ENCODE measurements around the gene RBBP8NL.

The RBBP8NL gene, protein sequence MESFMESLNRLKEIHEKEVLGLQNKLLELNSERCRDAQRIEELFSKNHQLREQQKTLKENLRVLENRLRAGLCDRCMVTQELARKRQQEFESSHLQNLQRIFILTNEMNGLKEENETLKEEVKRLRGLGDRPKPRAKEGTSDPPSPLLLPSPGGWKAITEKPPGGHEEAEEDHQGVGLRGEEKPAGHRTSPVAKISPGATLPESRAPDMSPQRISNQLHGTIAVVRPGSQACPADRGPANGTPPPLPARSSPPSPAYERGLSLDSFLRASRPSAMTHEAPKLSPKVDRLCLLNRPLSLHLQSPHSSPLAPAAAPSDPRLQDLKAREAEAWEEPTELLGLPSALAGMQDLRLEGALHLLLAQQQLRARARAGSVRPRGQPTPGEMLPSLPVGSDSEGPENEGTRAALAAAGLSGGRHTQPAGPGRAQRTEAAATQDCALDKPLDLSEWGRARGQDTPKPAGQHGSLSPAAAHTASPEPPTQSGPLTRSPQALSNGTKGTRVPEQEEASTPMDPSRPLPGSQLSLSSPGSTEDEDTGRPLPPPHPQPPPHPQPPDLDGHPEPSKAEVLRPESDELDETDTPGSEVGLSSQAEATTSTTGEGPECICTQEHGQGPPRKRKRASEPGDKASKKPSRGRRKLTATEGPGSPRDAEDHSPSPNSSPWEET

DNA sequence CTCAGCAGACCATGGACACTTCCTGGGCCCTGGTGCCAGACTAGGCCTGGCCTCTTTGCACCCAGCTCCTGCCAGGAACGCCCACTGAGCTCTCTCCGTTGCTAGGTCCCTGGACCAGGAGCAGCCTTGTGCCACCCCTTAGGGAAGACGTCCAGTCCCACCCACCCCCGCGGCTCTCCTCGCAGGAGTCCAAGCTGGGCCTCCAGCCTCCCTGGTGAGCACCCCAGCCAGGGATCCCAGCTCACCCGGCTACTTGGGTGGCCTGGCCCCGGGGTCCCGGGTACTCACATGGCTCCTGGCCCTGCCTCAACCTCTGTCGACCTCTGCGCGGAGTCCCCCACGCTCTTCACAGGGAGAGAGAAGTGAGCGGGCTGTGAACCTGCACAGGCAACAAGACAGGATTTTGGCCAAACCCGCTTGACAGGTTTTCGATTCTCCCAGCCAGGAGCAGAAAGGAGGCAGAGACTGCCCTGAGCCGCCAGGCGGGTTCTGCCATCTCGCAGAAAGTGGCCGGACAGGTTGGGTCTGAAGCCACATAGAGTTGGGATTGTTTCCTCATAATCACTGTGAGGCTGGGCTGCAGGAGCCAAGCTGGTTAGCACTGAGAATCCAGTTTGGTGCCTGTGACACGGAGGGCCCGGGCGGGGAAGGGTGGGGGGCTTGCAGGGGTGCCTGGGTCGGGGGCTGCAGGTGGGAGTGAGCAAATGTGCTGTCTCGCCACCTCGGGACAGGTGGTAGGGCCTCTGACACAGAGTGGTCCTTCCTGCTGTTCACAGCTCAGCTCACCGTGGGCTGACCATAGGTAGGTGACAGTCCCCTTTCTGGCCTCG lies at the start of gene RBBP8NL:
RBBP8NL (minus strand) TSS at position 368 of the 830 bp plus-strand sequence. CDS start 7,892 bp downstream, outside the sequence.
- intact Hi-C loops (cut with DNase I): no loop called here
- DNase-seq: no peak

DNA sequence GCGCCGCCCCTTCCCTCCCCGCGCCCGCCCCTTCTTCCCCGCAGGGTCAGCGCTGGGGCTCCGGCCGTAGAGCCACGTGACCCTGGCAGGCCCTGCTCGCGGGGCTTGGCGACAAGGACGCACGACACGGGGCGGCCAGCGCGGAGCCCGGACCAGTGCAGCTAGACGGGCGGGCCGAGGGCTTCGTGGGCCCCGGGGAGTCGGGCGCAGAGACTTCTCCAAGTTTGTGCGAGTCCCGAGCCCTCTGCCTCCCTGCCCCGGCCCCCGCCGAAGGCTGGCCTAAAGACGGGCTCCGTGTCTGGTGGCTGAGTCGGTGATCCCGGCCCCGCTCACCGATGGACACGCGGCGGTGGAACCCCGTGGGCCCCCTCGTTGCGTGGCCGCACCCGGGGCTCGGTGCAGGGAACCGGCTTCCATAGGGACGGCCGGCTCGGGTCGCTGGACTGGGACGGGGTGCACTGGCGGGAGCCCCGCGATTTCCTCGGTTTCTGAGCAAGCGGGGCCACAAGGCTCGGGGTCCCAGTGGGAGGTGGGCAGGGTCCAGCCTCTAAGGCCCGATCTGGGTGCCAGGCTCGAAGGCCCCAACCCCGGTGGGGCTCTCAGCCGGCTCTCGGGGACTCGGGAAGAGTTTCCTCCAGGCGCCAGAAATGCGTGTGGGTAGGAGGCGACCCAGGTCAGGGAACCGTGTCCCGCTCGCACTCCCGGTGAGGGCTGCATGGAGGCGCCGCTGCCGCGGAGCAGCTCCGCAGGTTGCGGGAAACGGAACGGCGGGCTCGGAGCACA lies 48.9 kb upstream of the RBBP8NL start:
- intact Hi-C loops (cut with DNase I): no loop called here
- DNase-seq: no peak

DNA sequence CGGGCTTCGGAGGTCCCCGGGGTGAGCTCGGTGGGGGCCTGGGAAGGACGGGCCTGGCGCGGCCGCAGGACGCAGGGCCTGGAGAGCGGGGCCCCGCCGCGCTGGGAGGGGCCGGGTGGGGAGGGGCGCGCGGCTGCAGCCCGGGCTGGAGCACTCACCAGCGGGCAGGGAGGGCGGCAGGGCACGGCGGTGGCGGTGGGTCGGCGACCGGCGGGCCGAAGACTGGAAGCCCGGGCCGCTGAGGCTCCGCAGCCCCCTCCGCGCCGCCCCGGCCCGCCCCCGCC lies 48.4 kb upstream of the RBBP8NL start, which contains the start of gene GATA5:
GATA5 (minus strand) TSS at position 224 of the 284 bp plus-strand sequence. CDS start 474 bp downstream, outside the sequence.
- intact Hi-C loops (cut with DNase I): no loop called here
- no peak for DNase-seq

DNA sequence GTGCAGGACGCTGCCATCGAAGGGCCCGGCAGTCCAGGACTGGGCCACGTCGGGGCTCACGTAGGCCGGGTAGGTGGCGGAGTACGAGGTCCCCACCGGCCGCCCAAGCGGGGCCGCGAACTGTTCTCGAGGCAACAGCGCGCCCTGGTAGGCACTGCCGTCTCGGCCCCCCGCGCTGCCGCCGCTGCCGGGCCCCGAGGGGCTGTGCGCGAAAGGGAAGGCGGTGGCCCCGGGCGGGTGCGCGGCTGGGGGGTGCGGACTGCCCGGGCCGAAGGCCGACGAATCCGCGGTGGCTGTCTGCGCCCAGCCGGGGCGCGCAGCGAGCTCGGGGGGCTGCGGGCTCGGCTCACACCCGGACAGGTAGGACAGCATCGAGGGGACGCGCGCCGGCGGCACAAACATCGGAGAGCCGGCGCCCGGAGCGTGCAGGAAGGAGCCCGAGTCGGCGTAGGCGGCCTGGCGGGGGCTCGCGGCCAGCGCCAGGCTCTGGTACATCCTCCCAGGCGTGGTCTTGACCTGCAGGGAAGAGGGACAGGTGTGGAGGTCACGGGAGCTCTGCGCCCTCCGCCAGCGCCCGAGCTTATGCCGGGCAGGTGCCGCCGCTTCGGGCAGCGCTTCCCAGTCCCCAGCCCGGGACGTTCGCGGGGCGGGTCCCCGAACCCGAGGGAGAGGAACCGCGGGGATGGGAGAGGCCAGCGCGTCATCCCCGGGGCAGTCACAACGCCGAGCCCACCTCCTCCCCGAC lies 47.9 kb upstream of the RBBP8NL start:
- intact Hi-C loops (cut with DNase I): no loop called here
- no peak for DNase-seq

DNA sequence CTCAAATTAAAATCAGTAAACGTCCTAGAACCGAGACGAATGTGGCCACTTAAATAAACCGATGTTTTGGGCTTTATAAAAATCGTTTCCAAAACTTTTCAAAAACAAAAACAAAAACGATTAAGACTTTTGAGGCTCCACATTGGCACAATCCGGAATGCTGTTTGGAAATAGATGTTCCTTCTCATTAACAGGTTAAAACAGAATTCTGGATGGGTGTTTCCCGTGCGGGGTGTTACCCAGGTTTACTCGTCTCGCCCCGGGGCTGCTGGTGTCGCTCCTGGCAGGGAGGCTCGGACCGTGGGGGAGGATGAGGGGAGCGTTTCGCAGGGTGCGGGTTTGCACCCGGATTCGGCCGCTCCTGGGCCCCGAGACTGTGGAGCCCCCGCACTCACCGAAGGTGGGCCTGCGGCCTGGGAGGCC lies 47.3 kb upstream of the RBBP8NL start:
- intact Hi-C loops (cut with DNase I): no loop called here
- DNase-seq: no peak

DNA sequence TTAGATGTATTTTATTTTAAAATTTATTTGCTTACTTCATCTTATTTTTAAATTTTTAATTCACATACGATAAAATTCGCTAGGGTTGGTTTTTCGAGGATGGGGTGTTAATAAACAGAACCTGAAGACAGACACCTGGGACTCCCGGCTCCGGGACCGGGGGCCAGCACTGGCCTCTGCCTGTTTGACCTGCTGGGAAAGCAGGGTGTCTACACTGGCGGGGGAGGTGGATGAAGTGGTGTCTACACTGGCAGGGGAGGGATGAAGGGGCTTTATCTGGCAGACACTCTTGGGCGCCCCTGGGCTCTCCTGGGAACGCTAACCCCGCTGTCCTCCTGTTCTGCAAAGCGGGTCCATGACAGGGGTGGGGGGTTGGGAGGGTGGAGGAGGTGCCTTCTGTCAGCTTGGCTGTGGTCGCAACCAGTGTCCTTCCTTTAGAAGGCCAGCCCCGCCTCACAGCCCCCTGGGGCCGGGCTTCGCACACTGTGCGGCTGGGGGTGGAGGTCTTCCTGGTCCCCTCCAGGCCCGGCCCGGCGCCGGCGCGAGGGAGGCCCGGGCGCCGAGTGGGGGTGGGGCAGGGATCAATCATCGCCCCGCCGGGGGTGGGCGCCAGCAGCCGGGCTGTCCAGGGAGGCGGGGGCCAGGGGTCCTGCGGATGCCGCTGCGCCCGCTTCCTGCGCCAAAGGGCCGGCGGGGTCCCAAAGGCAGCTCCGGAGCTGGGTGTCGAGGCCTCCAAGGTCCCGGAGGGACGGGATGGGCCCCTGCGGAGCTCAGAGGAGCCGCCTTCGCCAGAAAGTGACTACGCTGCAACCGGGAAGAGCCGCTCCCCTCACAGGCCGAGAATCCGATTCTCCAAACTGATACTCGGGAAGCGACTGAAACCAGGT lies 46.6 kb upstream of the RBBP8NL start:
- no peak for DNase-seq
- intact Hi-C loops (cut with DNase I): no loop called here

DNA sequence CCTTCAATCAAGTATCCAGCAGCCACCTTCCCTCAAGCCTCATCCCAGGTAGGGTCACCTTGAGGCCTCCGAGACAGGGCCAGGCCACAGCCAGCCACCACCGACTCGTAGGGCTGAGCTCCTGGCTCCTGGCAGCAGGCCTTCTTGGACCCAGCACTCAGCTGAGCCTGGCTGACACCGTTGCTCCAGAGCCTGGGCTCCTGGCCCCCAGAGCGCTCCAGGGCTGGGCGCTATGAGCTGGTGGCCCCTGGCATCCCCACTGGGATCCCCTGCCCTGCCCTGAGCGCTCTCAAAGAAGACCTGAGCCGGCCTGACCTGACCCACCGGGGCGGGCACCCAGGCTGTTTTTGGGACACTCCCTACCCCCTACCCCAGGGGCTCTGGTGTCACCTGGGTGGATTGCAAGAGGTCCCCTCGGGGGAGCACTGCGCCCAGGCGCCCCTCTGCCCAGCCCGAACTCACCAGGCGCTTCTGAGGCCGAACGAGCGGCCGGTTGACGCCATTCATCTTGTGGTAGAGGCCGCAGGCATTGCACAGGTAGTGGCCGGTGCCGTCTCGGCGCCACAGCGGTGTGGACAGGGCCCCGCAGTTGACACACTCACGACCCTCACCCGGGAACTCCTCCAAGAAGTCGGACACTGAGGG lies 45.7 kb upstream of the RBBP8NL start:
- DNase-seq: no peak
- intact Hi-C loops (cut with DNase I): no loop called here

DNA sequence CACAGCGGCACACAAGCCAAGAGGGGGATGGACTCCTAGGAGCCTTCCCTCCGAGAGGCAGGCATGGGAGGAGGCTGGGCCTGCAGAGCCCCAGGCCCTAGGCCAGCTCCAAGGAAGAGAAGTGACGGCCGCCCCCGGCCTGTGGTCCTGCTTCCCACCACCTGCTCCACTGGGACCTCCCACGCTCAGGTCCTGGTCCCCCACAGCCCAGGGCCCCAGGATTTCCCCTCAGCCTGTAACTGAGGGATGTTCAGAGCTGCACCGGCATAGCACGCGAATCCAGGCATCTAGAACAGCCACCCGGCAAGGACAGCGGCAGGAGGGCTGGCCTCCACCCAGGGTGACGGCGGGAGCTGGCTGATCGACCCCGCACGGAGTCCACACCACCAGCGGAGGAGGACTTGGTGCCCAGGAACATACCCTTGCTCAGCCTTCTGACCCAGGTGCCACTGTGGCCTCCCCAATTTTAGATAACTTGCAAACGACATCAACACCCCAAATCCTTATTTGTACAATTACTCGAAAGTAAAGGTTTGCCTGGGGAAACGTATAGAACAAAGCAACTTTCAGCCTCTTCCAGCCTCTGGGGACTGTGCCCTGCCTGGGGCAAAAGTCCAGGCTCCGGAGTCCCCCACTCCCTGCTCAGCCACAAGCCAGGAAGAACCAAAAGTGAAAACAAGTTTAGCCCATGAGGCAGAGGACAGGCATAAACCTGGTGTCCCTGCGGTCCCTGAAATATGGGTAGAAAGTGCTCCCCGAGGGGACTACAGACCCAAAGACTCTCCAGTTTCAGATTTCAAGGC lies 45.0 kb upstream of the RBBP8NL start:
- DNase-seq: no peak
- intact Hi-C loops (cut with DNase I): no loop called here

DNA sequence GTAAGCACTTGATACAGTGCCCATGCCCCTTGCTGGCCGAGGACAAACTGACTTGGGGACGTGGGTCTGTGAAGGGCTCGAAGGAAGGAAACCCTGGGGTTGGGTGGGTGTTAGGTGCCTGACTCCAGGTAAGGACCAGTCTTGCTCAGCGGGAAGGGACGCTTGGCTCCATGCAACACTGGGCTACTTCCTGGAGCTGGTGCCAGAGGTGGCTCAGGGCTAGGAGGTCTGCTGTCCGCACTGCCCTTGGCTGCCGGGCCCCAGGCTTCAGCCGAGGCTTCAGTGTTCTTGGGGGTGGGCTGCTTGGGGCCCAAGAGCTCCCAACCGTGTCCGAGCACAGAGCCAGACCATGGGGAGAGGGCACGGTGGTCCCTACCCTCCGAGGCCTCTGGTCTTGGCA lies 43.1 kb upstream of the RBBP8NL start:
- no peak for DNase-seq
- intact Hi-C loops (cut with DNase I): no loop called here

DNA sequence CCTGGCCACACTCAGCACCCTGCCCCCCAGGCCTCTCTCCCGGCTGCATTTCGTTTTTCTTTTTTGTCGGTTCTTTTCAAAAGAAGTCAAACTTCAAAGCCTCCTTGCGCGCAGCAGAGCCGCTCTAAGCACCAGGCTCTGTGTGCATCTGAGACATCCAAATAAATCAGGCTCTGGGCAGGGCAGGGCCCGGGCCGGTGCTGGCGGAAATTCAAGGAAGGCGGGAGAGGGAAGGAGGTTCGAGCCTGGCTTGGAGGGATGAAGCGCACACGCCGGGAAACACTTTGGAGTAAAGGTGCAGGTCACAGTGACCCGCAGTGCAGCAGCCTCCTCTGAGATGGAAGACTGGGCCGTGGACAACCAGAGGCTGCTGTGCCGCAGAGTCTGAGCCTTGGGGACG lies 42.7 kb upstream of the RBBP8NL start:
- DNase-seq: no peak
- intact Hi-C loops (cut with DNase I): no loop called here

DNA sequence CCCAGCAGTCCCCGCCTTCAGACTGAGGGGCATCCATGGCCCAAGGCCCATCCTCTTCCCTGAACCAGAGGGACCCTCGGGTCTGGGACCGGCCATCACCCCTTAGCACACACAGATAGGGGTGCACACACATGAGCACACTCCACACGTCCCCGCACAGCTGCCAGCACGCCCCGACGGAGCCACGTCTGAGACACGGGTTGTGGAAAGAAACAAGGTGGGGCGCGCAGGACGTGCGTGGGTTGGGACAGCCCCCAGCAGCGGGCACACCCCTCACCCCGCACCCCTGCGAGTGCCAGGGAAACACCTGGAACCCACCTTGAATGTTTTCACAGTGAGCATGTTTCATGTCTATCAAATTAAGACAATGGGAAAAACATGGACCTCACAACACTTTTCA lies 42.0 kb upstream of the RBBP8NL start:
- intact Hi-C loops (cut with DNase I): no loop called here
- no peak for DNase-seq

DNA sequence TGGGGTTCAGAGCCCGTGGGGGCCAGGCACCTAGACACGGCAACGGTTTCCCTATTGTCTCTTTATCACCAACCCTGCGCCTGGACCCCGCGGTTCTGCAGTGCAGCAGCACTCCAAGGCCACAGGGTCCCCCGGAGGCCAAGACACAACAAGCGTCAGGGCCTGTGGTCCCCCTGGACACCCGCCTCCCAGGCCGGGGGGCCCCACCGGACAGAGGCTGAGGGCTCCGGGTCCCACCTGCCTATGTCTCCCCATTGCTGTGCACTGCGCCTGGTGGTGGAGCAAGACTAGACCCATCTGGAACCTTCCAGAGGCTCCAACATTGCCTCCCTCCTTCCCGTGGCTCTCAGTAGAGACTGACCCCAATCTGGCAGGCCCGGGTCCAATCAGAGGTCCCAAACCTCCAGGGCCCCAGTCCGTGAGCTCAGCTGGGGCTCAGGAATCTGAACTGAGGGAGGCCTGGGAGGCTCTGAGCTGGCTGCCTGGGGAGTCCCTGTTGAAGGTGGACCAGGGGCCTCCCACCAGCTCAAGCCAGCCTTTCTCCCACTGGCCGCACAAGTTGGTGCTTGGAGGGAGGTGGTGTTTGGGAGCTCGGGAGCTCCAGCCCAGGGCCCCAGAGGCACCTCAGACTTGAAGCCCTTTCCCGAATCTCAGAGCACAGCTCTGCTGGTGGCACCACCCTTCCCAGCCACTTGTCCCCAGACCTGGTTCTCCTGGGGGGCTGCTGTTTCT lies 39.6 kb upstream of the RBBP8NL start:
- intact Hi-C loops (cut with DNase I): no loop called here

DNA sequence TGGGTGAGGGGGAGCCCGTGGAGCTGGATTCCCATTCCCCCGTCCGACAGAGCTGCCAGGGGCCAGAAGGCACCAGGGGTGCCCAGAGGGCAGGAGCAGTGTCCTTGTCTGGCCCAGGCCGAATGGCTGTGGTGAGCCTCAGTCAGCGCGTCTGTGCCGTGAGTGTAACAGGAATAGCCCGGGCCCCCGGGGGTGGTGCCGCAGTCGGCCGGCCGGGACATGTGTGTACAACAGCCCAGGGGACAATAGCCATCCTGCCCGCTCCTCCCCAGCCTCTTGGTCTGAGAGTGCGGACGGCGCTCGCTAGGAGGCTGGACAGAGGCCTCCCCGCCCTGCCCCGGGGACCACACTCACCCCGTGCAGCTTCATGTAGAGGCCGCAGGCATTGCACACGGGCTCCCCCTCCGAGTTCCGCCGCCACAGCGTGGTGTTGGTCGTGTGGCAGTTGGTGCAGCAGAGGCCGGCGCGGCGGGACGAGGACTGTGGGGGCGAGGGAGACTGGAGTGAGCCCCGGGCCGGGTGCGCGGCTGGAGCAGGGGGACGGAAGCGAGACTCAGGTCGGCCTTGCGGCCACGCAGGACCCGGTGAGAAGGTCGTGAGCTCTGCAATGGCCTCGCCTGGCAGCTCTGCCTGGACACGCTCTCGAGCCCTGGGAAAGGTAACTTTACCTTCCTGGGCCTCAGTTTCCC lies 38.9 kb upstream of the RBBP8NL start:
- intact Hi-C loops (cut with DNase I): no loop called here
- DNase-seq: no peak

More for the DNA sequence above, 39.6 kb upstream of the RBBP8NL start:
- no peak for DNase-seq

DNA sequence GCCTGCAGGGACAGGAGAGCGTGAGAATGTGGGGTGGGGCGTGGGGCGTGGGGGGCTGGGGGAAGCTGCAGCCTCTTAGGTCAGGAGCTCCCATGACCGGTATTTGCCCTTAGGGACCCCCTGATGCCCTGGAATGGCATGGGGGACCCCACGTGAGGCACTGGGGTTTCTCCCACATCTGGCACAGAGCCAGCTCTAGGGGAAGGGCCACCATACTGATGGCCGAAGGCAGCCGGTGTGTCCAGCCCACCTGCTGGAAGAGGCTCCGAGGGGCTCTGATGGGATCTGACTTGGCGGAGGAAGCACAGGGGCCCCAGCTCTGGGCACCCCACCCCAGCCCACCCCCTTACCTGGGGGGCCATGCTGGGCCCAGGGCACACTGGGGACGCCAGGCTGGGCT lies 37.7 kb upstream of the RBBP8NL start:
- no peak for DNase-seq
- intact Hi-C loops (cut with DNase I): no loop called here

DNA sequence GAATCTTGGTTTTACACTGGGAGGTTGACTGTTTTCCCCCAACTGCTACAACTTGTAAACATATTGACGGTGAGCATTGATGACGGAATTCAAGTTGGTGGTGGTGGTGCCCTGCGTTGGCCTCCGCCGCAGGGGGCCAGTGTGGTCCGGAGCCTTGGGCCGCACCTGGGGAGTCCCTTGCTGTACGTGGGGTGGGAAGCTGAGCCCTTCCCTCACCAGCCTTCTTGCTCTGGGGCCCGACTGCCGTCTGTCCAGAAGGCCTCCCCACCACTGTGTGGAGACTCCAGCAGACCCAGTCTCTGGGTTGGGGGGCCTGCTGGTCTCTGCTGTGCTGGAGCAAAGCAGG lies 37.1 kb upstream of the RBBP8NL start:
- intact Hi-C loops (cut with DNase I): no loop called here
- DNase-seq: no peak

DNA sequence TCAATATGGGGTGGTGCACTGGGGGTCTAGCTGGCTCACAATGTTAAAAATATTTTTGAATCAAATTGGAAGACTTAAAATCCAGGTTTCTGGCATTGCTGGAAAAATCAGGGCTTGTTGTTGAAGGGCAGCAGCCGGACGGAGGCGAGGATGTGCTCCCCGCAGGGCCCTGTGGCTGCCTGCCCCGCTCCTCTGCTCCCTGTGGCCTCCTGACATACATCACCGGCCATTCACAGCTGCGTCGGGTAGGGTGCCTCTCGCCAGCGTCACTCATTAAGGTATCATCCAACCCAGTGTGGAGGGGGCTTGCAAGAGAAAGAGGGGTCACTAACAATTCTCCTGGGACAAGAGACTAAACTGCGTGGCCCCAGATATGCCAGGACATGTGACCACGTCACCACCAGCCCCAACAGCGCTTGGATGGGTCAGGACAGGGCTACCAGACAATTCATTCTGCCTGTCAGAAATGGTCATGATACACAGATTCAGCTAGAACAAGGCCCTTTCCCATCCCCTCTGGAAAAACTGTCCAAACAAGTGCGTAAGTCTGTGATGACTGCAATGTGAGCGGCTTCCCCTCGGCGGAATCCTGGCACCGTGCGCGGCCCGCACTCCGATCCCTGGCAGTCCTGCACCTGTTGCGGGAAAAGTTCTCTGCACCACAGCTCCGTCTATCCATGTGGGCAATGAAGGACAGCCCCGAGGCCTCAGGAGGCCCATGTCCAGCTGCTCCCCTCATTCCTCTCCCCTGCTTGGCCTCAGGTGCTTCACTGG lies 36.5 kb upstream of the RBBP8NL start:
- intact Hi-C loops (cut with DNase I): no loop called here
- no peak for DNase-seq
